ENCODE results near the gene PSMA4.
"Not testable (repeated sequence)": the region's sequence is repeated elsewhere in the genome, so short reads cannot be mapped to it uniquely, and the experiment has no call there.

Gene PSMA4

DNA sequence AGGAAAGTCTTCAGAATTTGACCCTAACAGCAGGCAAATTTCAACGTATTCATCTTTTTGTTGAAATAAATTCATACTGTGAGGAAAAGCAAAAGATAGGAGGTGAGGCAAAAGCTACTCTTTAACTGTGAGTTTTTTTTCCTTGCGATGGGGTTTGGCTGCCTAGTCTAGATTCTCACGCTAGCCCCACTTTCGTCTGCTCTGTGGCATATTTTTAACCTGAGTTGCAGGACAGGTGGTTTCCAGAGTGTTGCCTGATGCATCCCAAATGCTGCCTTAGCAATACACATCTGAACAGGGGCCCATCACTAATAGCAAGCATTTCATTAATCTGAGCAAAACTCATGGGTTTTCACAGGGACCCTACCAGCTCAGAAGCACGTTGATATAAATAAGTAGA is 11.7 kb downstream of the PSMA4 start:
- DNase-seq (ENCODE audit: low read depth, low spot score) = no peak

DNA sequence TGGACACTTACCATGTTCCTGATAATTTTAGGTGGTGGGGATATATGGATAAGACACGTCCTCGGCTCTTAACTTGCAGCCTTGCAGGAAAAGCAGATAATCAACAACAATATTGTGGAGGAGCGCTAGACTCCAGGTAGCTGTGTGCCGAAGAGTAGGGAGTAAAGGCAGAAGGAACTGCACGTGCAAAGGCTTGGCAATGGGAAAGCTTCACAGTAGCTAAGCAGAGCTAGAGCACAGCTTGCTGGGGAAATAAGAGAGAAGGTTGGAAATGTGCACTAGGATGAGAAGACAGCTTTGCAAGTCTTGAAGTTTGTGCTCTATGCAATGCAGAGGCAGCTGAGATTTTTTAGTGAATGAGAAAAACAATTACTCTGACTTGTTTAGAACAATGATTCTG is 12.4 kb downstream of the PSMA4 start:
- DNase-seq (ENCODE audit: low read depth, low spot score) = no peak

DNA sequence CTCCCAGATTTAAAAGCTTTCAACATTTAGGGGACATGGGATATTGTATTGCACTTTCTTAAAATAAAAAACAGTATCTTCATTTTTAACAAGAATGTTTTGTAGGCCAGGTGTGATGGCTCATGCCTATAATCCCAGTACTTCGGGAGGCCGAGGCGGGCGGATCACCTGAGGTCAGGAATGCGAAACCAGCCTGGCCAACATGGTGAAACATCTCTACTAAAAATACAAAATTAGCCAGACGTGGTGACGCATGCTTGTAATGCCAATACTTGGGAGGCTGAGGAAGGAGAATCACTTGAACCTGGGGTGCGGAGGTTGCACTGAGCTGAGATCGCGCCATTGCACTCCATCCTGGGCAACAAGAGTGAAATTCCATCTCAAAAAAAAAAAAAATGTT is 20.0 kb downstream of the PSMA4 start:
- not testable (repeated sequence) for DNase-seq (ENCODE audit: low read depth, low spot score)

DNA sequence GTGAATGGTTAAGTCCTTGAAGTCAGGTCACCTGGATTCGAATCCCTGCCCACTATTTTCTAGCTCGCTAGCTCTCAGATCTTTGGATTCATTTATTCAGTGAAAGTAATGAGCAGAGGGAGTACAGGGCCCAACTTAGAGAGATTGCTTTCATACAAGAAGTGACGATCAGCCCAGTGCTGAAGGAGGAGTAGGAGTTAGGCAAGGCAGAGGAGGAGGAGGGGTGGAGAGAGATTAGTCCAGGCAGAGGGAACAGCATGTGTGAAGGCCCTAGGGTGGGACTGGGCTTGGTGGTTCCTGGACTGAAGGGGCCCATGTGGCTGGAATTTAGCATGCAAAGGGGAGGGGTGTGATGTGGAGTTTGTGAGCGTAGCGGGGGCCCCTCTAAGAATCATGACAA is 21.2 kb downstream of the PSMA4 start:
- no peak for DNase-seq (ENCODE audit: low read depth, low spot score)

DNA sequence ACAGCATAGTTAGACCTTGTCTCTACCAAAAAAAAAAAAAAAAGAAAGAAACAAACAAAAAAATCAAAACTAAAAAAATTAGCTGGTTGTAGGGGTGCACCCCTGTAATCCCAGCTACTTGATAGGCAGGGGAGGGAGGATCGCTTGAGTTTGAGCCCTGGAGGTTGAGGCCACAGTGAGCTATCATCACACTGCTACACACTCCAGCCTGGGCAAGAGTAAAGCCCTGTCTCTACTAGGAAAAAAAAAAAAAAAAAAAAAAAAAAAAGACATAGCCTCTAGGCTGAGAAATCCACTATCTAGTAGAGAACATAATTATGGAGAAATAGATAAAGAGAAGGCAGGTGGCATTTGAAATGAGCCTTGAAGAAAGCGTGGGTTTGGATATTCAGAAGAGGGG is 22.8 kb downstream of the PSMA4 start:
- no peak for DNase-seq (ENCODE audit: low read depth, low spot score)

DNA sequence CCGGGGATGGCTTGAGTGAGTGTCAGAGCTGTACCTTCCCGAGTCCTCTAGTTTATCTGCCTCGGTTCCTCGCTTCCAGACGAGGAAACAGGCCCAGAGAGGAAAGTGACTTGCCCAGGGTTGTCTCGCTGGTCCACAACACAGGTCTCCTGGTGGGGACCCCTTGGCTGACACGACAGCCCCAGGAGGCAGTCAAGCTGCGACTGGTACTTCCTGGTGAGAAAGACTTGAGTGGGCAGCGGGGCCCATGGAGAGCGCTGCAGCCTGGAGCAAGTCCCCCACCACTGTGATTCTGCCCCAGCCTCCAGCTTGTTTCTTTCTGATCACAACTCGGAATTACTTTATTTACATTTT is 24.5 kb downstream of the PSMA4 start:
- no peak for DNase-seq (ENCODE audit: low read depth, low spot score)

DNA sequence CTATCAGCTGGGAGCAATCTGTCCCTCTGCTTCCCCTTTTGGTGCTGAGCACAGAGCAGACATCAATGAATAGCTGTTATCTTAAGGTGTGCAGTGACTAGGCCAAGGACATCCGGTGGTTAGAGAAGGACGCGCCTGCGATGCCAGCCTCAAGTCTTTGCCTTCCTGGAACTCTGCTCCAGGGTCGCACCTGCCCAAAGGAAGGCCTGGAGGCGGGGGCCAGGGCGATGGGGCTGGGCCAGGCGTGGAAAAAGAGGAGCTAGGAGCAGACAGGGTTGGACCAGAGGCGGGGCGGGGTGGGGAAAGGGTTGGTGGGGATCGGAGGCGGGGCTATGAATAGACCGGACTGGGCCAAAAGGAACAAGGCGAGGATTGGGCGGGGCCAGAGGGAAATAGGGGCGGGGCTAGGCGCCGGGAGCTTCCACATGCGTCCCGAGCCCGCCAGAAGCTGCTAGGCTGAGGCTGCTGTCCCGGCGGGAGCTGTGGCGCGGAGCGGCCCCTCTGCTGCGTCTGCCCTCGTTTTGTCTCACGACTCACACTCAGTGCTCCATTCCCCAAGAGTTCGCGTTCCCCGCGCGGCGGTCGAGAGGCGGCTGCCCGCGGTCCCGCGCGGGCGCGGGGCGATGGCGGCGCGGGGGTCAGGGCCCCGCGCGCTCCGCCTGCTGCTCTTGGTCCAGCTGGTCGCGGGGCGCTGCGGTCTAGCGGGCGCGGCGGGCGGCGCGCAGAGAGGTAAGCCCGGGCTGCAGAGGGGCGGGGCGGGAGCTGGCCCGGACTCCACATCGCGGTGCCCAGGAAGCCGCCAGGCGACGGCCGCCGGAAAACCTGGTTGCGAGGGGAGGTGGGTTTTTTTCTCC is 25.1 kb downstream of the PSMA4 start, which contains the start of gene CHRNA5:
CHRNA5 (plus strand) TSS at position 424 of the 854 bp plus-strand sequence; CDS start at position 624, 200 bp downstream.
- peak; percentile 95 for DNase-seq (ENCODE audit: low read depth, low spot score)

DNA sequence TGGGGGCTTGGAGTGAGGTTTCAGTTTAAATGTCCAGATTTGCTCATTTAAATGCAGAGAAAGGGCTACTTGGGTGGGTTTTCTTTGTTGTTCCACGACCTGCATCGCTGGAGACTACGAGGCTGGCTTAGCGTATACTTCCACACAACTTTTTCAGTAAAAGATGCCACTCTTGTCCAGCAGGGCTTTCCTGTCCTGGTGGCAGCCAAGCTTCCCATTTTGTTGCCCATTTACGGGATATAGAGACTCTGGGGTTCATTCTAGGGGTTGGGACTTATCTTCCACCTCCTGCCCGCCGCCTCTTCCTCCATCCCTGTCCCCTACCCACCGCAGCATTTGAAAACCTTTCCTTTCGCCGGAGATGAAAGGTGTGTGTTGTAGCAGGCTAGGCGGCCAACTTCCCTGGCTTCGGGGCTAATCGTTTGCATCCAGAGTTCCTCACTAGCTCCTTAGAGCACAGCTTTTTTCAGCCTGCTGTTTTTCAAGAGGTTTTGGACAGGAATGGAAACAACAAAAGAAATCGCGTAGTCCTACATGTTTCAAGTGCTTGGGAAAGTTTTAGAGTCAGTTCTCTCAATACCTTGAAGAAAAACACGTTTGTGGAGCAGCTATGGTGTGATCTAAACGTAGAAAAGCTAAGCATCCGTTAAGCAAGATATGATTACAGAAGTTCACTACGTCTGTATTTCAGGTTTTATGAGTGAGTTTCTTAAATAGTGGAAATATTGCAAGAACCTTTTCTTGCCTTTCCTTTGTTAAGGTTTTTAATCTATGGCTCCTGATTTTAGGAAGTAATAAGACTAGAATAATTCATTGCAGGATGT is 25.9 kb downstream of the PSMA4 start:
- DNase-seq (ENCODE audit: low read depth, low spot score) = peak; percentile 69

DNA sequence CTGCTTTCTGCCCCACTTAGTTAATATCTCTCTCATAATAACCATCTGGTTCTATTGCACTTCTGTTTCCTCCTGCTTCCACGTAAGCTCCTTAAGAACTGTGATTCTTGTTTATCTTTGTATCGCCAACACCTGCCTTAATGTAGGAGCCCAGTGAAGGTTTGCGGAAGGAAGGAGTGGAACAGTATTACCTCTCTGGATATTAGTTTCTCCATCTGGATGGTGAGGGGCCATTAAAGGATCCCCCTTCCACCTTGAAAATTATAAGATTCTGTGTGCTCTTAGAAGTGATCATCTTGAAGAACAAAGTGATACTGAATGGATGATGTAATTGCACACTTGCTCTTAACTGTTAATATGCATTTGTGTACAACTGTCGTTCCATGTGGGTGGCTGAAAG is 27.3 kb downstream of the PSMA4 start:
- no peak for DNase-seq (ENCODE audit: low read depth, low spot score)

DNA sequence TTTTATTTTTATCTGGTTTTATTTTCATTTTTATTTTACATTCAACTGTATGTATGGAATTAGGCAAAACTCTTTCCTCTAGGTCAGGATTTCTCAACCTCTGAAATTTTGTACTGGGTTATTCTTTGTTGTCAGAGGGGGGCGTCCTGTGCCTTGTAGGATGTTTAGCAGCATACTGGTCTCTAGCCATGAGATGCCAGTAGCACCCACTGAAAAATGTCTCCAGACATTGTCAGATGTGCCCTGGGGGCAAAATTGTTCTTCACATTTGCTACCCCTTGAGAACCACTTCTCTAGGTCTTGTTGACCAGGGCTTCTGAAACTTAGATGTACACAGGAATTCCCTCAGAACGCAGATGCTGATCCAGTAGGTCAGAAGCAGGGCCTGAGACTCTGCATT is 30.5 kb downstream of the PSMA4 start:
- no peak for DNase-seq (ENCODE audit: low read depth, low spot score)

DNA sequence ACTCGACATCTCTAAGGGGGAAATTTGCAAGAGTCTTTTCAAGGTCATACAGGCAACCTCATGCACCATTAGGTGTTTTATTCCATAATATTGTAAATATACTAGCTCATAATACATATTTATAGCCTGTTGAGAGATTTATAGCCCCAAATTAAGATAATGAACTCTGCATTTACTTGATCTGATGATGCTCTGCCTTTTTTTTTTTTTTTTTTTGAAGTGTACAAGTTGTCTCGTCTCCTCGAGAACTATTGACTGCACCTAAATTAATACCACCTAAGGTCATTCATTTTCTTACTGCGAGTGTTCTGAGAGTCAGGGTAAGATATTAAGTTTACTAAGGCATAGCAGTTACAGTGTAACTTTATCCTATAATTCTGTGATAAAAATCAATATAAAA is 31.1 kb downstream of the PSMA4 start:
- DNase-seq (ENCODE audit: low read depth, low spot score) = no peak

DNA sequence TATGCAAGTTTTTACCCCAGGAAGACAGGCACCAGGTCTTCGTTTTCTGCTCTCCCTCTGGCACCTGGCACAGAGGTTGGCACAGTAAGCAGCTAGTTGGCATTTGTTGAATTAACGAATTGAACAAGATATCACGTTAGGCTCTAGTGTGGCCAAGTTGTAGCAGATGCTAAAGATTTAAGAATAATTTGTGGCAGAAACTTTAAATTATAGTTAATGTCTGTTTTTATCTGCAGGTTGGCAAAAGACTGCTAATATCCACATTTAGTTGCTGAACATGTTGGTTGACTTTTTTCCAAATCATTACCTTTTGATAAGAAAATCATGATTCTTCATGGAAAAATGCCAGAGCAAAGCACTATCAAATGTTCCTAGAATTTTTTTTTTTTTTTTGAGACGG is 33.2 kb downstream of the PSMA4 start:
- no peak for DNase-seq (ENCODE audit: low read depth, low spot score)

DNA sequence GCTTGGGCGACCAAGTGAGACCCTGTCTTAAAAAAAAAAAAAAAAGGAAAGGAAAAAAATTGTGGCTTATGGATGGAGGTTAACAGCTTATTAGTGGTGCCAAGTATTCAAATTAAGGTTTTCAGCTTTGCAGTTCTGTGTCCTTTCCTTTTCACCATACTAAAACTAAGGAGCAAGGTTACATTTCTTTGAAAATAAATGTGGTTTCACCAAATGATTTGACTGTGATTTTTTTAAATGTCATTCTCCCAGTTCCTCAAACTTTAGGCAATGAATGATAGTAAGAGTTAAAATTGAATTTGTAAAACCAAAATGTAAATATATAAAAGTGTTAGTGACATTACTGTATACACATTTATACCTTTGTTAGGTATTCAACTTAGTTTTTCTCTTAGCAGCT is 34.7 kb downstream of the PSMA4 start:
- no peak for DNase-seq (ENCODE audit: low read depth, low spot score)

DNA sequence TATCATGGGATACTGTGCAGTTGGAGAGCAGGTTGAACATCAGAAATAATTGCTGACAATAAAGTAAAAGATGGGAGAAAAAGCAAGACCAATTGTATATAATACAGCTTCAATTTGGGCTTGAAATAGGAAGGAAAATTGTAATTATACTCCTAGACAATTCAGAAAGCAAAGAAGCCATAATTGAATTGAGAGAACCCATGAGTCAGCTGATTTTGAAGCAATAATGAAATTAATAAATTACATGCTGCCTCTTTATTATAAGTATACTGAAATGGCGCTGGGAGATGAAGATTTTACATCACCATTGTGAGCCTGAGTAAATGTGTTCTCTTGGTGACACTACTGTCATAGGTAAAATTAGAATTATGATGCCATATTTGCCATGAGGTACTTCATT is 57.3 kb downstream of the PSMA4 start:
- no peak for DNase-seq (ENCODE audit: low read depth, low spot score)

DNA sequence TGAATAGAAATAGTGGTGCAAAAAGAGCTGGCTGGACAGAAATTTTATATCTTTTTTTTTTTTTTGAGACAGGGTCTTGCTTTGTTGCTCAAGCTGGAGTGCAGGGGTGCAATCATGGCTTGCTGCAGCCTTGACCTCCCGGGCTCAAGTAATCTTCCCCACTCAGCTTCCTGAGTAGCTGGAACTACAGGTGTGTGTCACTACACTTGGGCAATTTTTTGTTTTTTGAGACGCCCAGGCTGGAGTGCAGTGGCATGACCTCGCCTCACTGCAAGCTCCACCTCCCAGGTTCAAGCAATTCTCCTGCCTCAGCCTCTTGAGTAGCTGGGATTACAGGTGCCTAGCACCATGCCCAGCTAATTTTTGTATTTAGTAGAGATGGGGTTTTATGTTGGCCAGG is 58.1 kb downstream of the PSMA4 start:
- no peak for DNase-seq (ENCODE audit: low read depth, low spot score)

DNA sequence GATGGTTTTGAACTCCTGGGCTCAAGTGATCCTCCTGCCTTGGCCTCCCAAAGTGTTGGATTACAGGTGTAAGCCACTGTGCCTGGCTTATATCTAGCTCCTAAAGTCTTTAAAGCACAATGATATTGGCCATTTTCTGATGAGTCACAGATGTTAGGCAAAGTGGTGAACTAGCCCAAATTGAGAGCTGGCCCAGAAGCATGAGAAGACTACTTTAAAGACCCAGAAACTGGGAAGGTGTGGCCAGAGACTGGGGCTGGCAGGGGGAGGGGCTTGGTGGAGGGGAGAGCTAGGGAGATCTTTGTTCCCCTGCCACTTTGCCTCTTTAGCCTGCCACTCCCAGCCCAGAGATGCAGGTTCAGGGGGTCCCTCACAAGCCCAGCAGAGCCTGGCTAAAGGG is 58.9 kb downstream of the PSMA4 start:
- no peak for DNase-seq (ENCODE audit: low read depth, low spot score)
